GM13977 (cell line): ENCODE measurements around the gene RABL2B.

Experiments
- DNase-seq: peaks from one replicate; pipeline ENCODE4 v3.0.0; 2012; ENCODE audit warnings: low spot score
- CTCF ChIP-seq: IDR thresholded peaks from 2 replicates; pipeline ENCODE4 v1.5.1; 2012; ENCODE audit warnings: mild to moderate bottlenecking, control low read depth; ENCODE audit not compliant: insufficient read depth; ENCODE audit errors: extremely low read depth, missing control alignments
- in situ Hi-C: fragments of 300-500 bp; cut with MboI; formaldehyde crosslinking; loops from one replicate; pipeline ENCODE4 v1.12.0; 2022; ENCODE audit warnings: low sequenced_read_pairs, low pct_unique_long_range_greater_than_20kb, mixed read lengths, inconsistent platforms; ENCODE audit not compliant: unreplicated experiment

Gene RABL2B

GRCh38 chr22:50730013-50730891 lies 53.2 kb downstream of the RABL2B start:
- no peak for TF ChIP-seq CTCF
- no peak for DNase-seq
- in situ Hi-C loops, result no loop called here

GRCh38 chr22:50729391-50730012 lies 53.9 kb downstream of the RABL2B start:
- no peak for TF ChIP-seq CTCF
- in situ Hi-C loops, result no loop called here
- DNase-seq, result no peak

- no peak for TF ChIP-seq CTCF
- DNase-seq, result no peak
- in situ Hi-C loops, result no loop called here
Measured at GRCh38 chr22:50728523-50728931, 54.9 kb downstream of the RABL2B start.

GRCh38 chr22:50727678-50728522 lies 55.5 kb downstream of the RABL2B start:
- in situ Hi-C loops, result no loop called here
- DNase-seq, result no peak
- no peak for TF ChIP-seq CTCF

GRCh38 chr22:50726643-50727340 lies 56.6 kb downstream of the RABL2B start:
- in situ Hi-C loops, result no loop called here
- TF ChIP-seq CTCF, result peak; percentile 11
- DNase-seq, result no peak

- TF ChIP-seq CTCF, result no peak
- DNase-seq, result no peak
- in situ Hi-C loops, result no loop called here
Measured at GRCh38 chr22:50725597-50725996, 57.8 kb downstream of the RABL2B start.
